Peyer's patch (tissue), 4 donors: ENCODE data around the gene TPCN2.

Experiments used
- CTCF ChIP-seq, 6 experiments: fragments of 450-650 bp in 4 of 6; fragments of 200-600 bp in 2 of 6; sonication (generic) in 1 of 6; IDR thresholded peaks; one replicate each; pipeline ENCODE4 v1.5.1; 2017 to 2019; ENCODE audit warnings: antibody characterized with exemption in 6 of 6, mild to moderate bottlenecking in 3 of 6, moderate library complexity in 1 of 6
- POLR2A ChIP-seq, 2 donors: fragments of 450-650 bp; IDR thresholded peaks; one replicate each; pipeline ENCODE4 v1.5.1; 2017; ENCODE audit warnings: antibody characterized with exemption in 2 of 2, mild to moderate bottlenecking in 2 of 2, moderate library complexity in 2 of 2

GRCh38 chr11:69107413-69107812 is 58.7 kb downstream of the TPCN2 start:
- no peak for TF ChIP-seq CTCF (IDR thresholded peaks at IDR 0.05)
- no peak for TF ChIP-seq POLR2A (IDR thresholded peaks at IDR 0.05)
